LNCAP (cell line): ENCODE measurements around the gene HS6ST3.

Experiments
- CTCF ChIP-seq: fragments of 450-650 bp; IDR thresholded peaks from 2 replicates; pipeline ENCODE4 v1.5.1; 2017; ENCODE audit warnings: mild to moderate bottlenecking

The HS6ST3 gene

GRCh38 chr13:96684469-96684868 lies 594.6 kb downstream of the HS6ST3 start:
- no peak for TF ChIP-seq CTCF

- TF ChIP-seq CTCF: no peak
Measured at GRCh38 chr13:96684907-96685306, 595.0 kb downstream of the HS6ST3 start.

GRCh38 chr13:96686286-96686685 lies 596.4 kb downstream of the HS6ST3 start:
- no peak for TF ChIP-seq CTCF

- TF ChIP-seq CTCF: no peak
Measured at GRCh38 chr13:96687191-96687590, 597.3 kb downstream of the HS6ST3 start.

- TF ChIP-seq CTCF: no peak
Measured at GRCh38 chr13:96690998-96691397, 601.1 kb downstream of the HS6ST3 start.

- TF ChIP-seq CTCF: no peak
Measured at GRCh38 chr13:96696389-96696900, 606.5 kb downstream of the HS6ST3 start.

GRCh38 chr13:96700657-96701056 lies 610.8 kb downstream of the HS6ST3 start:
- TF ChIP-seq CTCF: no peak

- TF ChIP-seq CTCF: no peak
Measured at GRCh38 chr13:96707146-96707545, 617.2 kb downstream of the HS6ST3 start.
